GM19438 (cell line): ENCODE data around the gene CEP170.

Source experiments
- ATAC-seq: cut with Tn5 transposase; IDR thresholded peaks from one replicate; pipeline ENCODE4 v1.9.1; 2021; ENCODE audit warnings: low read depth; ENCODE audit not compliant: unreplicated experiment

CEP170 gene

GRCh38 chr1:243268751-243269460, 13.8 kb upstream of the CEP170 start:
- no peak for ATAC-seq

GRCh38 chr1:243267914-243268653, 13.0 kb upstream of the CEP170 start:
- no peak for ATAC-seq

- ATAC-seq = no peak
Observed at GRCh38 chr1:243267471-243267880, 12.4 kb upstream of the CEP170 start.

- ATAC-seq = no peak
Observed at GRCh38 chr1:243266231-243266630, 11.2 kb upstream of the CEP170 start.

- peak; percentile 89 for ATAC-seq
Observed at GRCh38 chr1:243264717-243265116, 9.6 kb upstream of the CEP170 start.

- no peak for ATAC-seq
Observed at GRCh38 chr1:243261390-243261789, 6.3 kb upstream of the CEP170 start.

GRCh38 chr1:243260221-243260880, 5.3 kb upstream of the CEP170 start:
- no peak for ATAC-seq

- no peak for ATAC-seq
Observed at GRCh38 chr1:243258731-243259130, 3.6 kb upstream of the CEP170 start.

GRCh38 chr1:243257189-243257588, 2.1 kb upstream of the CEP170 start:
- ATAC-seq = no peak

- ATAC-seq = no peak
Observed at GRCh38 chr1:243256590-243256989, 1.5 kb upstream of the CEP170 start.

GRCh38 chr1:243255791-243256512, 871 bp upstream of the CEP170 start, which contains the start of gene SDCCAG8:
SDCCAG8 (plus strand) TSS chr1:243256041; CDS start chr1:243256174, 133 bp downstream.
- ATAC-seq = peak; percentile 73

GRCh38 chr1:243254233-243254926, 701 bp downstream of the CEP170 start:
- ATAC-seq = peak; percentile 20

GRCh38 chr1:243253926-243254232, 1.2 kb downstream of the CEP170 start:
- no peak for ATAC-seq

GRCh38 chr1:243253211-243253925, 1.7 kb downstream of the CEP170 start:
- no peak for ATAC-seq

- ATAC-seq = no peak
Observed at GRCh38 chr1:243251539-243251938, 3.5 kb downstream of the CEP170 start.

GRCh38 chr1:243250102-243250501, 5.0 kb downstream of the CEP170 start:
- ATAC-seq = no peak

- no peak for ATAC-seq
Observed at GRCh38 chr1:243249214-243249613, 5.9 kb downstream of the CEP170 start.

- ATAC-seq = no peak
Observed at GRCh38 chr1:243247901-243248300, 7.2 kb downstream of the CEP170 start.

GRCh38 chr1:243246916-243247315, 8.2 kb downstream of the CEP170 start:
- ATAC-seq = no peak

GRCh38 chr1:243244432-243244841, 10.6 kb downstream of the CEP170 start:
- no peak for ATAC-seq
